IPS-20b (cell line): ENCODE data around the gene HJURP.

Experiments
- H3K27ac ChIP-seq: one replicate; pipeline ENCODE4 v1.5.1; 2013; ENCODE audit warnings: low read length
- H3K27me3 ChIP-seq: 2 replicates; pipeline ENCODE4 v1.6.1; 2013; ENCODE audit warnings: mild to moderate bottlenecking, low read length, inconsistent platforms; ENCODE audit not compliant: insufficient read depth
- H3K36me3 ChIP-seq: 2 replicates; pipeline ENCODE4 v1.6.1; 2013; ENCODE audit warnings: low read depth, mild to moderate bottlenecking, inconsistent platforms, low read length, moderate library complexity; ENCODE audit not compliant: insufficient read depth
- H3K4me1 ChIP-seq: 2 replicates; pipeline ENCODE4 v1.6.1; 2013; ENCODE audit warnings: mild to moderate bottlenecking, control low read depth, inconsistent platforms, low read length, moderate library complexity; ENCODE audit not compliant: insufficient read depth
- H3K4me3 ChIP-seq: 2 replicates; pipeline ENCODE4 v1.5.1; 2013; ENCODE audit warnings: mild to moderate bottlenecking, low read length, inconsistent platforms
- H3K9ac ChIP-seq: 2 replicates; pipeline ENCODE4 v1.6.1; 2013; ENCODE audit warnings: low read depth, mild to moderate bottlenecking, inconsistent platforms, low read length, moderate library complexity
- H3K9me3 ChIP-seq: 2 replicates; pipeline ENCODE4 v1.6.1; 2013; ENCODE audit warnings: mild to moderate bottlenecking, low read depth, low read length, inconsistent platforms; ENCODE audit not compliant: insufficient read depth

HJURP gene

GRCh38 chr2:233816771-233817170 is 37.6 kb downstream of the HJURP start:
- H3K9ac ChIP-seq, result no peak overlapping the region

DNA sequence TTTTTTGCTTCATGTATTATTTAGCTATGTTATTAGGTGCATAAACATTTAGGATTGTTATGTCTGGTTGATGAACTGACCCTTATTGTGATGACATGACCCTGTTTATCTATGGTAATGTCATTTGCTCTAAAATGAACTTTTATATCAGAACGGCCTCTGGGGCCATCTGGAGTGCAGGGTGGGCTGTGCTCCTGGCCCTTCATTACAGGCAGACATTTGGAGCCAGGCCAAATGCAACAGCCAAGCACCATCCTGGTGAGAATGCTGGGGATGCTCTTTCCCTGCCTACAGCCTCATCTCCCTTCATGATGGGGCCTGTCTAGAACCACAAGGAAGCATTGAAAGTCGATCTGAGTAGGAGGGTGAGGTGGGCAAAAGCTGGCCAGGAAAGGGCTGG is 38.0 kb downstream of the HJURP start:
- Histone ChIP-seq H3K36me3 (no peaks in the 10 kb centered on the region), H3K9ac (no peak overlapping the region), H3K4me3 (no peak overlapping the region), H3K27me3 (no peaks in the 10 kb centered on the region), H3K9me3 (no peaks in the 10 kb centered on the region), H3K4me1 (no peaks in the 10 kb centered on the region), H3K27ac (no peak overlapping the region)

More at GRCh38 chr2:233816771-233817170, 37.6 kb downstream of the HJURP start:
- Histone ChIP-seq H3K4me3 (no peak overlapping the region), H3K9me3 (no peaks in the 10 kb centered on the region), H3K4me1 (no peaks in the 10 kb centered on the region), H3K27ac (no peak overlapping the region), H3K27me3 (no peaks in the 10 kb centered on the region), H3K36me3 (no peaks in the 10 kb centered on the region)

GRCh38 chr2:233815861-233816260 is 38.5 kb downstream of the HJURP start:
- Histone ChIP-seq H3K36me3 (no peaks in the 10 kb centered on the region), H3K9ac (no peak overlapping the region), H3K4me1 (no peaks in the 10 kb centered on the region), H3K9me3 (no peaks in the 10 kb centered on the region), H3K27me3 (no peaks in the 10 kb centered on the region), H3K27ac (no peak overlapping the region), H3K4me3 (no peak overlapping the region)

DNA sequence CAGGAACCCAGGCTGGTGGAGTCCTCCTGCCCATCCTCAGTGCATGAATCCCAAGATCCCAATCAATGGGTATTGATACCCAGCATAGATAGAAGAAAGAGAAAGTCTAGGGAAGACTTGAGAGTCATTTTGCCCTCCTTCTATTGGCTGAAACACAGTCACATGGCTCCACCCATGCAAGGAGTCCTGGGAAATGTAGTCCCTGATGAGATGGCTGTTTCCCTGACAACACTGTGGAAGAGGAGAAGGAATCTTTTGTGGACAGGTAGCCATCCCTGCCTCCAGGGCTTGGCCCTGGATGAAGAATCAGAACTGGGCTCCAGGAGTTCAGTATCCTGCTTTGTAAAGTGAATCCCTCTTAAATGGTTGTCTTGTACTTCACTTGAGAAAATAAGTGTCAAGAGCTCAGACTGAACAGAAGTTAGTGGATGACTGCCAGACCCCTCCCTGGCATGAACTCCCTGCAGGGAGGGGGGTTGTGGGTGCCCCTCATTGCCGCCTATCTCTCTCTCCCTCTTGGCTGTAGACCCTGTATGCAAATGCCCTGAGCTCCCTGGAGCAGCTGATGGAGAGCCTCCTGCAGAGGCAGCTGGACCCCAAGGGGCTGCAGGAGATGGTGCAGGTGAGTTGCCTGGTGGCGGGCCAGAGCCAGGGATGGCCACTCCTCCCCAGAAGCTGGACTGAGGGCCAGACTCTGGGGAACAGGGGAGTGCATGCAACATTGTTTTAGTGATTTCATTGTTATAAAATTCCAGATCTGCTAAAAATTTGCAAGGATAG is 40.1 kb downstream of the HJURP start:
- H3K27me3 ChIP-seq, result no peaks in the 10 kb centered on the region
- no peaks in the 10 kb centered on the region for H3K36me3 ChIP-seq
- H3K9me3 ChIP-seq, result no peaks in the 10 kb centered on the region
- no peak overlapping the region for H3K9ac ChIP-seq
- no peak overlapping the region for H3K4me3 ChIP-seq
- H3K27ac ChIP-seq, result no peak overlapping the region
- no peaks in the 10 kb centered on the region for H3K4me1 ChIP-seq

- H3K36me3 ChIP-seq, result no peaks in the 10 kb centered on the region
- H3K9ac ChIP-seq, result no peak overlapping the region
- no peak overlapping the region for H3K27ac ChIP-seq
- H3K4me3 ChIP-seq, result no peak overlapping the region
- H3K27me3 ChIP-seq, result no peaks in the 10 kb centered on the region
- no peaks in the 10 kb centered on the region for H3K4me1 ChIP-seq
- H3K9me3 ChIP-seq, result no peaks in the 10 kb centered on the region
Measured at GRCh38 chr2:233813236-233814055, 40.9 kb downstream of the HJURP start.

DNA sequence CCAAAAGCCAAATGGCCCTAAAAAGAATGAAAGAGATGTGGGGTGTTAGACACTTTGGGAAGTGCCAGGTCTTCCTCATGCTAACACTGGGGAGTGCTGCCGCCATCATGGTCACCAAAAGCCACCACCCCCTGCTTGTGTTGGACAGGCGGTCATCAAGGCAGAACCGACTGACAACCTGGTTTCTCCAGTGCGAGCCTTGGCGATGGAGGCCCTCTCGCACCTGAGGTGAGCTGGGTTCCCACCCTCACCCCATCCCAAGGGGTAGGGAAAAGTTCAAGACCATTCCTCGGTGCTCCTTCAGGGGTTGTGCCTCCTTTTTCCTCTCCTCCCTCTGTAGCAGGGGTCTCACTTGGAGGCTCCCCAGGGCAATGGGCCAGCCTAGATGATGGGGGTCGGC is 42.6 kb downstream of the HJURP start:
- H3K4me3 ChIP-seq, result no peak overlapping the region
- H3K36me3 ChIP-seq, result no peaks in the 10 kb centered on the region
- H3K9me3 ChIP-seq, result no peaks in the 10 kb centered on the region
- no peaks in the 10 kb centered on the region for H3K4me1 ChIP-seq
- no peak overlapping the region for H3K9ac ChIP-seq
- no peak overlapping the region for H3K27ac ChIP-seq
- no peaks in the 10 kb centered on the region for H3K27me3 ChIP-seq

GRCh38 chr2:233811087-233811486 is 43.2 kb downstream of the HJURP start:
- Histone ChIP-seq H3K4me3 (no peak overlapping the region), H3K27ac (no peak overlapping the region), H3K36me3 (no peaks in the 10 kb centered on the region), H3K9me3 (no peaks in the 10 kb centered on the region), H3K27me3 (no peaks in the 10 kb centered on the region), H3K4me1 (no peaks in the 10 kb centered on the region), H3K9ac (no peak overlapping the region)

DNA sequence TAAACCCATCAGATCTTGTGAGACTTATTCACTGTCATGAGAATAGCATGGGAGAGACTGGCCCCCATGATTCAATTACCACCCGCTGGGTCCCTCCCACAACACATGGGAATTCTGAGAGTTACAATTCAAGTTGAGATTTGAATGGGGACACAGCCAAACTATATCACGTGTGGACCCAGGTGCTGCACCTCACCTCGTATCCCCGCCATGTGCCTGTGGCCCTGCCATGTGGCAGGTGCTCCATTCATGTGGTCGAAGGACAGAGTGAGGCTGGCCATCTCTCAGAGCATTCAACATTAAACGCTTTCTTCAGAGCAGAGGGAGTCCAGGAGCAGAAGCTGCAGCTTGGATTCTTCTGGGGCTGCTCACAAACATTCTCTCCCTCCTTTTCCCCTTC is 44.0 kb downstream of the HJURP start:
- H3K4me1 ChIP-seq, result no peaks in the 10 kb centered on the region
- H3K27me3 ChIP-seq, result no peaks in the 10 kb centered on the region
- no peak overlapping the region for H3K27ac ChIP-seq

DNA sequence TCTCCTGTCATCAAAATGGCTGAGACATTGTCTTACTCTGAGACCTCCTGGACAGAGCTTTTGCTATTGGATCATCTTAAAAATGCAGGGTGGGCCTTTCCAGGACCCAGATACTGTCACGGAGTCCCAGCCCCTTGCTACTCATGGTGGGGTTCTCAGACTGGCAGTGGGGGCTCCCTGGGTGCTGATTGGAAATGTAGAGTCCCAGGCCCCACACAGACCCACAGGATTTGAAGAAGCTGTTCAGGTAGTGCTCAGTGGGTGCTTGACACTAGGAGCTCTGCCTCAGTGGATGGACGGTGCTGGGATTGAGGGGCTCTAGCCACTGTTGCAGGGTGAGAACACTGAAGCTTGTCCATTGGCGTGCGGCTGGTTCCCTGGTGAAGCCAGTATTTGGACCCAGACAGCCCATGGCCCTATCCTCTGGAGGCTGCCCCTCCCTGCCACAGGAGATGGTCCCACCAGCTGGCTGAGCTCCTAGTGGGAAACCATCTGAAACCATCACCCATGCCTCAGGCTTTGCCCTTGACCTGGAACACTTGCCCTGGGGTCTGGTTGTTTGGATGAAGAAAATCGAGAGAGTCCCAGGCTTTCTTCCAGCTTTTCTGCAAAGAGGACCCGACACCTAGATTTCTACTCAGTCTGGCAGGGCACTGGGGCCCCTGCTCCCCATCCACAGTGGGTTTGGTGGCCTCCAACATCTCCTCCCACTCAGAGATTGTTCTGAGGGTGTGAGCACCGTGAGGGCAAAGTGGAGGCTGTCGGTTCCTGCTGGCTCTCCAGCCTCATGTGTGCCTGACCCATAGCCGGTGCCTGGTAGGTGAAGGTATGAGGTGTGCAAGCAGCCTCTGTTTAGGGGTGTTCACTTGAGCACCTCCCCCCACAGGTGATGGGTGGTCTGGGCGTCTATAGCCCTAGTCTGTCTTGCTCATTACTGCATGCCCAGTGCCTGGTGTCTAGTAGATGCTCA is 46.1 kb downstream of the HJURP start:
- no peaks in the 10 kb centered on the region for H3K27me3 ChIP-seq
- H3K27ac ChIP-seq, result no peak overlapping the region
- H3K9ac ChIP-seq, result no peak overlapping the region
- no peak overlapping the region for H3K4me3 ChIP-seq
- H3K4me1 ChIP-seq, result no peaks in the 10 kb centered on the region
- no peaks in the 10 kb centered on the region for H3K9me3 ChIP-seq
- no peaks in the 10 kb centered on the region for H3K36me3 ChIP-seq

More for the DNA sequence above, 44.0 kb downstream of the HJURP start:
- Histone ChIP-seq H3K9ac (no peak overlapping the region), H3K4me3 (no peak overlapping the region), H3K36me3 (no peaks in the 10 kb centered on the region), H3K9me3 (no peaks in the 10 kb centered on the region)

DNA sequence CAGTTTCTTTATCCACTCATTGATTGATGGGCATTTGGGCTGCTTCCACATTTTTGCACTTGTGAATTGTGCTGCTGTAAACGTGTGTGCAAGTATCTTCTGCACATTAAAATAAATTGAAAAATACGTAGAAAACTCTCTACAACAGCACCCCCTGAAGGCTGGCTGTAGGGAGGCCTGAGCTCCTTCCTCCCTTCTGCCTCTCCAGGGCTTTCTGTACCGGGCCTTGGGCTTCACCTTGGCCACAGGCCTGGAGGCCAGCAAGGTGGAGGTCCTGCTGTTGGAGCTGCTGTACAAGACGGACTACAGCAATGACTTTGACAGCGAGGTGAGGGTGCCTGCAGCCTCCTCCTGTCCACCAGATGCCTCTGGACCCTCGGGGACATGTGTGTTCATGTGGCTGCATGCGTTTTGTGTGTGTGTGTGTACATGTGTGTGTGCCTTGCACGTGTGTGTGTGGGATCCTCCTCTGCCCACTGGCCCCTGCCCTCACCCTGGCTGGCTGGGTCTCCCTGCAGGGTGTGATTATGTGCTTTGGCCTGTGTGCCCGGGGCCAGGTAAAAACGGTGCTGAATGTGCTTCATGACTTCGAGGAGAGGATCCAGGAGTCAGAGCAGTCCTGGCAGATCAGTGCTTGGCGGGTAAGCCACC is 47.0 kb downstream of the HJURP start:
- H3K9ac ChIP-seq, result no peak overlapping the region
- no peaks in the 10 kb centered on the region for H3K27me3 ChIP-seq
- H3K9me3 ChIP-seq, result no peaks in the 10 kb centered on the region
- no peak overlapping the region for H3K4me3 ChIP-seq
- H3K27ac ChIP-seq, result no peak overlapping the region
- no peaks in the 10 kb centered on the region for H3K4me1 ChIP-seq
- H3K36me3 ChIP-seq, result no peaks in the 10 kb centered on the region

GRCh38 chr2:233803994-233804393 is 50.3 kb downstream of the HJURP start:
- no peaks in the 10 kb centered on the region for H3K9me3 ChIP-seq
- H3K9ac ChIP-seq, result no peak overlapping the region
- no peak overlapping the region for H3K4me3 ChIP-seq
- H3K27ac ChIP-seq, result no peak overlapping the region
- no peaks in the 10 kb centered on the region for H3K36me3 ChIP-seq
- no peaks in the 10 kb centered on the region for H3K27me3 ChIP-seq
- H3K4me1 ChIP-seq, result no peaks in the 10 kb centered on the region
